ENCODE data around the gene SNUPN. TPM values are rescaled to one million over a fixed set of nuclear protein-coding genes. Genes with fewer than 3 reads are reported as not detected.

SNUPN gene
- 18.9 TPM for total RNA-seq

- DNase-seq, result peak; percentile 92
Observed at GRCh38 chr15:75625542-75626347, at the start of gene SNUPN. Gene SNUPN (minus strand): TSS chr15:75625725. CDS start chr15:75621051, 4,674 bp downstream.

- DNase-seq, result no peak
Observed at GRCh38 chr15:75674366-75674765, 48.8 kb upstream of the SNUPN start.

GRCh38 chr15:75673426-75674235 is 48.1 kb upstream of the SNUPN start:
- DNase-seq, result peak; percentile 76

GRCh38 chr15:75672646-75673425 is 47.3 kb upstream of the SNUPN start:
- DNase-seq, result peak; percentile 76

- DNase-seq, result no peak
Observed at GRCh38 chr15:75671730-75672602, 46.4 kb upstream of the SNUPN start.

- no peak for DNase-seq
Observed at GRCh38 chr15:75669879-75670212, 44.3 kb upstream of the SNUPN start.

GRCh38 chr15:75669191-75669878 is 43.8 kb upstream of the SNUPN start:
- no peak for DNase-seq

- peak; percentile 98 for DNase-seq
Observed at GRCh38 chr15:75666823-75667501, 41.4 kb upstream of the SNUPN start.

GRCh38 chr15:75663931-75664421 is 38.5 kb upstream of the SNUPN start:
- no peak for DNase-seq

- no peak for DNase-seq
Observed at GRCh38 chr15:75662823-75663519, 37.4 kb upstream of the SNUPN start.

GRCh38 chr15:75661756-75662140 is 36.2 kb upstream of the SNUPN start:
- no peak for DNase-seq

- peak; percentile 49 for DNase-seq
Observed at GRCh38 chr15:75661100-75661755, 35.7 kb upstream of the SNUPN start.

- DNase-seq, result no peak
Observed at GRCh38 chr15:75659928-75660645, 34.6 kb upstream of the SNUPN start.

- no peak for DNase-seq
Observed at GRCh38 chr15:75659141-75659771, 33.7 kb upstream of the SNUPN start.

GRCh38 chr15:75656813-75657212 is 31.3 kb upstream of the SNUPN start:
- no peak for DNase-seq

GRCh38 chr15:75656331-75656730 is 30.8 kb upstream of the SNUPN start:
- DNase-seq, result no peak

- DNase-seq, result no peak
Observed at GRCh38 chr15:75655931-75656330, 30.4 kb upstream of the SNUPN start.
